HepG2 (cell line): ENCODE measurements around the gene TXNDC9. TPM values are rescaled to one million over a fixed set of nuclear protein-coding genes. Genes with fewer than 3 reads are reported as not detected.

Experiments
- ATAC-seq: fragments of 200-7000 bp; cut with Tn5 transposase; 3 replicates; pipeline ENCODE4 v1.9.1; 2020; ENCODE audit warnings: mild to moderate bottlenecking, moderate library complexity
- BruUV-seq: library from RNA; stranded (reverse); fragments of 400-500 nt; replicated peaks from 2 replicates; lab custom pipeline; 2021; lab: Mats Ljungman, UMichigan
- CTCF ChIA-PET: fragments of 300-600 bp; formaldehyde crosslinking; extraction: SDS; loops from one replicate; lab custom pipeline; 2021; ENCODE audit warnings: low total read pairs, inconsistent platforms, low intra/inter-chr PET ratio; lab: Yijun Ruan, JAX
- POLR2A ChIA-PET: fragments of 350-600 bp; sonication (Branson Sonifier 250); formaldehyde crosslinking; loops from one replicate; lab custom pipeline; 2020; ENCODE audit warnings: antibody characterized with exemption, inconsistent platforms; lab: Yijun Ruan, JAX
- DNase-seq: peaks from one replicate; pipeline ENCODE4 v3.0.0-alpha.2; 2015; ENCODE audit warnings: low spot score
- FAIRE-seq: peaks from 3 replicates; lab custom pipeline; 2011; peaks lifted over from hg19 to GRCh38; lab: Jason Lieb, UNC
- H2AFZ ChIP-seq: one replicate; pipeline ENCODE4 v1.6.1; 2011; ENCODE audit warnings: low read length, inconsistent platforms
- H3K27ac ChIP-seq: fragments of 300-600 bp; 3 replicates; pipeline ENCODE4 v1.8.0; 2011; ENCODE audit warnings: mixed run types, mild to moderate bottlenecking, mixed read lengths, low read length, inconsistent platforms; ENCODE audit not compliant: insufficient read depth; ENCODE audit errors: extremely low read length
- H3K27me3 ChIP-seq, 2 experiments: fragments of 200-600 bp in 1 of 2; 2 replicates in 1 of 2; 3 replicates in 1 of 2; pipeline versions ENCODE4 v1.6.0 to v1.8.0; 2011; ENCODE audit warnings: low read length in 2 of 2, mild to moderate bottlenecking in 2 of 2, moderate library complexity in 2 of 2, inconsistent platforms in 1 of 2; ENCODE audit not compliant: insufficient read depth in 2 of 2, control insufficient read depth in 1 of 2
- H3K36me3 ChIP-seq, 2 experiments: fragments of 200-600 bp in 1 of 2; replicated peaks in 1 of 2; 2 replicates in 1 of 2; 3 replicates in 1 of 2; pipeline versions ENCODE4 v1.5.1 to v1.8.0; 2011; ENCODE audit warnings: low read length in 2 of 2, inconsistent platforms in 1 of 2; ENCODE audit not compliant: insufficient read depth in 2 of 2, control insufficient read depth in 1 of 2
- H3K4me1 ChIP-seq: 2 replicates; pipeline ENCODE4 v1.5.1; 2012; ENCODE audit warnings: low read length, inconsistent platforms; ENCODE audit not compliant: insufficient read depth
- H3K4me2 ChIP-seq: 2 replicates; pipeline ENCODE4 v1.6.0; 2011; ENCODE audit warnings: low read depth, low read length, inconsistent platforms
- H3K4me3 ChIP-seq, 3 experiments: fragments of 200-600 bp in 1 of 3; sonication (generic), shearing (Covaris generic) in 1 of 3; replicated peaks in 1 of 3; 2 replicates each; pipeline ENCODE4 v1.5.1; 2011 to 2016; ENCODE audit warnings: low read length in 3 of 3, inconsistent platforms in 2 of 3, low read depth in 2 of 3, mild to moderate bottlenecking in 2 of 3, control low read depth in 1 of 3, mixed read lengths in 1 of 3; ENCODE audit not compliant: insufficient read depth in 1 of 3
- H3K79me2 ChIP-seq: one replicate; pipeline ENCODE4 v1.6.1; 2011; ENCODE audit warnings: low read length, inconsistent platforms; ENCODE audit not compliant: insufficient read depth
- H3K9ac ChIP-seq: 2 replicates; pipeline ENCODE4 v1.6.0; 2011; ENCODE audit warnings: mild to moderate bottlenecking, low read depth, low read length, inconsistent platforms; ENCODE audit not compliant: insufficient read depth
- H3K9me3 ChIP-seq: 2 replicates; pipeline ENCODE4 v1.5.1; 2012; ENCODE audit warnings: mild to moderate bottlenecking, low read length
- H4K20me1 ChIP-seq: 2 replicates; pipeline ENCODE4 v1.6.0; 2011; ENCODE audit warnings: inconsistent platforms, mild to moderate bottlenecking, low read length, moderate library complexity; ENCODE audit not compliant: insufficient read depth
- ATF4 ChIP-seq, 2 experiments: fragments of 450-650 bp in 1 of 2; sonication (generic) in 1 of 2; formaldehyde crosslinking; IDR thresholded peaks; 2 replicates each; pipeline versions ENCODE4 v1.5.0 to v1.8.0; 2020 to 2022; ENCODE audit warnings: mild to moderate bottlenecking in 1 of 2, missing genetic modification reagents in 1 of 2
- BHLHE40 ChIP-seq: IDR thresholded peaks from 2 replicates; pipeline ENCODE4 v1.6.1; 2011; ENCODE audit warnings: low read length, improper control_type of control experiment
- EED ChIP-seq: sonication (generic); formaldehyde crosslinking; IDR thresholded peaks from 2 replicates; pipeline ENCODE4 v1.5.0; 2020; ENCODE audit warnings: mild to moderate bottlenecking, missing genetic modification reagents
- KLF11 ChIP-seq: IDR thresholded peaks from 2 replicates; pipeline ENCODE4 v1.6.1; 2016; ENCODE audit warnings: missing compliant biosample characterization
- MAFF ChIP-seq: IDR thresholded peaks from 2 replicates; pipeline ENCODE4 v1.6.1; 2011; ENCODE audit warnings: low read depth, low read length, improper control_type of control experiment
- ONECUT2 ChIP-seq: sonication (generic); formaldehyde crosslinking; IDR thresholded peaks from 2 replicates; pipeline ENCODE4 v1.4.0; 2020; ENCODE audit warnings: missing genetic modification reagents
- PCBP2 ChIP-seq: fragments of 200-400 bp; formaldehyde crosslinking; optimal IDR thresholded peaks from 2 replicates; pipeline ENCODE3; 2018; ENCODE audit warnings: low read length, low read depth; ENCODE audit not compliant: poor library complexity, severe bottlenecking
- PITX1 ChIP-seq: sonication (generic); formaldehyde crosslinking; IDR thresholded peaks from 2 replicates; pipeline ENCODE4 v1.5.1; 2020; ENCODE audit warnings: mild to moderate bottlenecking, missing genetic modification reagents
- SAP130 ChIP-seq: IDR thresholded peaks from 2 replicates; pipeline ENCODE4 v1.6.1; 2016; ENCODE audit warnings: low read depth
- SOX5 ChIP-seq: IDR thresholded peaks from 2 replicates; pipeline ENCODE4 v1.6.1; 2016; ENCODE audit warnings: borderline replicate concordance
- SPEN ChIP-seq: sonication (generic); formaldehyde crosslinking; IDR thresholded peaks from 2 replicates; pipeline ENCODE4 v1.5.1; 2020; ENCODE audit warnings: low read depth, mild to moderate bottlenecking, missing genetic modification reagents
- TAF15 ChIP-seq: fragments of 200-400 bp; formaldehyde crosslinking; IDR thresholded peaks from one replicate; pipeline ENCODE4 v1.6.1; 2018; ENCODE audit warnings: mild to moderate bottlenecking, low read depth, low read length; ENCODE audit not compliant: poor library complexity, severe bottlenecking
- XBP1 ChIP-seq: sonication (generic); formaldehyde crosslinking; IDR thresholded peaks from 2 replicates; pipeline ENCODE4 v1.5.0; 2020; ENCODE audit warnings: missing genetic modification reagents
- ZBTB3 ChIP-seq: sonication (generic); formaldehyde crosslinking; IDR thresholded peaks from 2 replicates; pipeline ENCODE4 v1.4.0; 2020; ENCODE audit warnings: low read depth, mild to moderate bottlenecking, moderate library complexity, missing genetic modification reagents, borderline replicate concordance
- ZNF430 ChIP-seq: sonication (generic); formaldehyde crosslinking; IDR thresholded peaks from 2 replicates; pipeline ENCODE4 v1.9.0; 2021; ENCODE audit warnings: mild to moderate bottlenecking, missing genetic modification reagents
- ZNF883 ChIP-seq: sonication (generic); formaldehyde crosslinking; IDR thresholded peaks from 2 replicates; pipeline ENCODE4 v1.5.1; 2020; ENCODE audit warnings: mild to moderate bottlenecking, missing genetic modification reagents; ENCODE audit errors: not compliant biosample characterization
- WGBS: methylation state at CpG from one replicate; pipeline ENCODE4 v1.1.6; 2017; ENCODE audit warnings: low lambda C conversion rate; 5-methylcytosine and 5-hydroxymethylcytosine counted together
- in situ Hi-C: cut with HindIII; loops from 2 replicates; pipeline ENCODE4 v1.10.0; 2017; ENCODE audit warnings: low pct_unique_long_range_greater_than_20kb; ENCODE audit not compliant: extremely low pct_ligation_motif_present
- intact Hi-C: fragments of 100-400 bp; cut with micrococcal nuclease; formaldehyde crosslinking; loops from one replicate; pipeline ENCODE4 v1.10.0; 2022; ENCODE audit not compliant: unreplicated experiment
- polyA plus RNA-seq, 8 experiments: library from polyadenylated mRNA; depleted of rRNA in 3 of 8; stranded (reverse) in 7 of 8; unstranded in 1 of 8; fragments of >200 nt; fragmentation: Illumina TruSeq in 4 of 8; extraction: Trizol in 4 of 8; gene quantifications; 2 replicates each; pipeline versions ENCODE4 v1.2.1 to v1.2.3, GENCODE V29; 2011 to 2016; ENCODE audit warnings: low read depth in 4 of 8, missing spikeins in 1 of 8, mixed read lengths in 1 of 8; ENCODE audit not compliant: insufficient read depth in 1 of 8
- total RNA-seq, 5 experiments: library from RNA; depleted of rRNA; stranded (reverse); fragments of >200 nt; fragmentation: Illumina TruSeq; extraction: Trizol; gene quantifications; 2 replicates each; pipeline ENCODE4 v1.2.3, GENCODE V29; 2016; ENCODE audit warnings: low read depth in 1 of 5
- TF ChIP-seq, protein P1 (sequence below): sonication (generic); formaldehyde crosslinking; IDR thresholded peaks from 2 replicates; pipeline ENCODE4 v1.5.0; 2020; ENCODE audit warnings: missing genetic modification reagents
- TF ChIP-seq, protein P2 (sequence below): sonication (generic); formaldehyde crosslinking; IDR thresholded peaks from 2 replicates; pipeline ENCODE4 v1.9.0; 2021; ENCODE audit warnings: missing genetic modification reagents, borderline replicate concordance

Gene TXNDC9
- total and polyA plus RNA-seq, 2 of the 13 experiments (the other 11 are each of a cell fraction or from before 2014, with no cell fraction given), result 35.2 to 94.6 TPM

DNA sequence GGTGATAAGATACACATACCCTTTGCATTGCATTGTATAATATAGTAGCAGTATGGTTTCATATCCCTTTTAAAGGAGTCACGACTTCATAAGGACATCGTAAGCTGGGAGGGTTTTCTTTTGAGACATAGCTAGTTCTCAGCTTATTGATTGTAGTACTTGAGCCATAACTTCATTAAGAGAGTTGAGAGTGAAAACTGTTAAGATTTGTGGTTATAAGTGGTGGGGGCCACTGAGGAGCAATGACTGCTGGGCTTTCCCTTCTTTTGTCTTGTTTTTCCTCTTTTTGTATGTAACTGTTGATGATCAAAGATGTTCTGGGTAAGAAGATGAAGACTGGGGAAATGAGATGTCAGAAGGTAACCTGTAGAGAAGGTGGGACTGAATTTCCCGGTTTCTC is 12.0 kb upstream of the TXNDC9 start:
- POLR2A ChIA-PET, result interaction anchor here (3.0 kb wide), 1 partner anchor 12 kb away, joined by 16 read pairs; the partner anchor contains the start of genes EIF5B and TXNDC9
- in situ Hi-C loops (no loop called here), intact Hi-C loops (no loop called here)
- no peak for FAIRE-seq
- no peak overlapping the region for H2AFZ ChIP-seq
- H3K27me3 ChIP-seq, result no peaks in the 10 kb centered on the region
- H3K4me3 ChIP-seq, result no peak overlapping the region
- H3K4me2 ChIP-seq, result no peak overlapping the region
- H3K79me2 ChIP-seq, result peaks cover 95% of the 10 kb centered on the region
- H4K20me1 ChIP-seq, result peaks cover 26% of the 10 kb centered on the region
- ATAC-seq, result no peak
- CTCF ChIA-PET, result no interaction called here
- 0 out of 5 replicates have a peak, but pooled peaks cover 0 to 3% of the 10 kb centered on the region in 2 experiments for H3K36me3 ChIP-seq
- WGBS, result 95% methylated on average over 3 of the region's 3 CpGs
- BruUV-seq, result no TSS peak
- no peak overlapping the region for H3K9ac ChIP-seq
- TF ChIP-seq SAP130, result no peak
- TF ChIP-seq ZBTB3, result no peak
- no peak for TF ChIP-seq MAFF
- TF ChIP-seq SOX5 (CRISPR knock-in tag), result no peak
- no peak for TF ChIP-seq ONECUT2 (CRISPR knock-in tag)
- no peak for TF ChIP-seq XBP1 (CRISPR knock-in tag)
- TF ChIP-seq ATF4 (CRISPR knock-in tag; IDR thresholded peaks at IDR 0.05), result no peak
- no peak for TF ChIP-seq PITX1 (CRISPR knock-in tag)
- TF ChIP-seq PCBP2, result no peak
- TF ChIP-seq, protein P1, sequence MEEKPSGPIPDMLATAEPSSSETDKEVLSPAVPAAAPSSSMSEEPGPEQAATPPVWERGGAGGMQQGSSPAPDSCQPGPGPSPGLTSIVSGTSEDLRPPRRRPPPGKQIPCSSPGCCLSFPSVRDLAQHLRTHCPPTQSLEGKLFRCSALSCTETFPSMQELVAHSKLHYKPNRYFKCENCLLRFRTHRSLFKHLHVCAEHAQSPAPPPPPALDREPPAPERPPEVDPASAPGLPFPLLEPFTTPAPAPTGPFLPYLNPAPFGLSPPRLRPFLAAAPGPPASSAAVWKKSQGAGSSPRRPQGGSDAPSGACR (CRISPR knock-in tag), result no peak
- TF ChIP-seq TAF15, result no peak
- no peak for TF ChIP-seq BHLHE40
- TF ChIP-seq, protein P2, sequence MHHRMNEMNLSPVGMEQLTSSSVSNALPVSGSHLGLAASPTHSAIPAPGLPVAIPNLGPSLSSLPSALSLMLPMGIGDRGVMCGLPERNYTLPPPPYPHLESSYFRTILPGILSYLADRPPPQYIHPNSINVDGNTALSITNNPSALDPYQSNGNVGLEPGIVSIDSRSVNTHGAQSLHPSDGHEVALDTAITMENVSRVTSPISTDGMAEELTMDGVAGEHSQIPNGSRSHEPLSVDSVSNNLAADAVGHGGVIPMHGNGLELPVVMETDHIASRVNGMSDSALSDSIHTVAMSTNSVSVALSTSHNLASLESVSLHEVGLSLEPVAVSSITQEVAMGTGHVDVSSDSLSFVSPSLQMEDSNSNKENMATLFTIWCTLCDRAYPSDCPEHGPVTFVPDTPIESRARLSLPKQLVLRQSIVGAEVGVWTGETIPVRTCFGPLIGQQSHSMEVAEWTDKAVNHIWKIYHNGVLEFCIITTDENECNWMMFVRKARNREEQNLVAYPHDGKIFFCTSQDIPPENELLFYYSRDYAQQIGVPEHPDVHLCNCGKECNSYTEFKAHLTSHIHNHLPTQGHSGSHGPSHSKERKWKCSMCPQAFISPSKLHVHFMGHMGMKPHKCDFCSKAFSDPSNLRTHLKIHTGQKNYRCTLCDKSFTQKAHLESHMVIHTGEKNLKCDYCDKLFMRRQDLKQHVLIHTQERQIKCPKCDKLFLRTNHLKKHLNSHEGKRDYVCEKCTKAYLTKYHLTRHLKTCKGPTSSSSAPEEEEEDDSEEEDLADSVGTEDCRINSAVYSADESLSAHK (CRISPR knock-in tag), result no peak
- no peak for TF ChIP-seq KLF11
- no peak for TF ChIP-seq ZNF883 (CRISPR knock-in tag)
- TF ChIP-seq ZNF430 (CRISPR knock-in tag), result no peak
- TF ChIP-seq SPEN (CRISPR knock-in tag), result no peak
- no peak for TF ChIP-seq EED
- H3K9me3 ChIP-seq, result no peaks in the 10 kb centered on the region
- H3K27ac ChIP-seq, result no peak overlapping the region
- H3K4me1 ChIP-seq, result no peaks in the 10 kb centered on the region
- DNase-seq, result no peak
